ENCODE data around the gene FARP1.

- TF ChIP-seq POLR2A (IDR thresholded peaks at IDR 0.05; ENCODE audit: low read depth, low read length), result no peak
- TF ChIP-seq NFYA (IDR thresholded peaks at IDR 0.05; ENCODE audit: borderline replicate concordance, low read depth, low read length), result no peak
- TF ChIP-seq, protein P1, sequence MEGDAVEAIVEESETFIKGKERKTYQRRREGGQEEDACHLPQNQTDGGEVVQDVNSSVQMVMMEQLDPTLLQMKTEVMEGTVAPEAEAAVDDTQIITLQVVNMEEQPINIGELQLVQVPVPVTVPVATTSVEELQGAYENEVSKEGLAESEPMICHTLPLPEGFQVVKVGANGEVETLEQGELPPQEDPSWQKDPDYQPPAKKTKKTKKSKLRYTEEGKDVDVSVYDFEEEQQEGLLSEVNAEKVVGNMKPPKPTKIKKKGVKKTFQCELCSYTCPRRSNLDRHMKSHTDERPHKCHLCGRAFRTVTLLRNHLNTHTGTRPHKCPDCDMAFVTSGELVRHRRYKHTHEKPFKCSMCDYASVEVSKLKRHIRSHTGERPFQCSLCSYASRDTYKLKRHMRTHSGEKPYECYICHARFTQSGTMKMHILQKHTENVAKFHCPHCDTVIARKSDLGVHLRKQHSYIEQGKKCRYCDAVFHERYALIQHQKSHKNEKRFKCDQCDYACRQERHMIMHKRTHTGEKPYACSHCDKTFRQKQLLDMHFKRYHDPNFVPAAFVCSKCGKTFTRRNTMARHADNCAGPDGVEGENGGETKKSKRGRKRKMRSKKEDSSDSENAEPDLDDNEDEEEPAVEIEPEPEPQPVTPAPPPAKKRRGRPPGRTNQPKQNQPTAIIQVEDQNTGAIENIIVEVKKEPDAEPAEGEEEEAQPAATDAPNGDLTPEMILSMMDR (IDR thresholded peaks at IDR 0.05 in 2 of 3, conservative IDR thresholded peaks at IDR 0.05 in 1 of 3; ENCODE audit: control insufficient read depth in 2 of 3, extremely low read depth in 1 of 3, insufficient read depth in 1 of 3, low read depth in 3 of 3, low read length in 3 of 3), result no peak
- TF ChIP-seq E2F4 (IDR thresholded peaks at IDR 0.05; ENCODE audit: low read depth, low read length), result no peak
- TF ChIP-seq EZH2 (IDR thresholded peaks at IDR 0.05; ENCODE audit: borderline replicate concordance, control insufficient read depth, low read depth, low read length), result no peak
- no peak for TF ChIP-seq RAD21 (IDR thresholded peaks at IDR 0.05; ENCODE audit: insufficient read depth, low read depth, low read length)
- TF ChIP-seq KAT2A (conservative IDR thresholded peaks at IDR 0.05; ENCODE audit: control insufficient read depth, low read depth, low read length), result no peak
- no peak for TF ChIP-seq PML (IDR thresholded peaks at IDR 0.05; ENCODE audit: low read length)
Observed at GRCh38 chr13:98488736-98489135, 345.8 kb downstream of the FARP1 start.
